Measurements from ENCODE around the gene TIMP1. TPM values are rescaled to one million over a fixed set of nuclear protein-coding genes. Genes with fewer than 3 reads are reported as not detected.

The TIMP1 gene
- polyA plus RNA-seq, 1 donor from 2014 or later: 2.0 TPM

GRCh38 chrX:47556045-47556623, 26.1 kb upstream of the TIMP1 start:
- no peaks in the 10 kb centered on the region for H3K9me2 ChIP-seq (ENCODE audit: insufficient read depth, low read length)
- H3K9me3 ChIP-seq (ENCODE audit: low read length): no peaks in the 10 kb centered on the region
- H2AFZ ChIP-seq (ENCODE audit: low read depth, low read length): no peak overlapping the region
- no peaks in the 10 kb centered on the region for H3K79me2 ChIP-seq (replicated peaks; ENCODE audit: insufficient read depth, low read length)
- TF ChIP-seq RAD21 (conservative IDR thresholded peaks at IDR 0.05) (peak; percentile 9), POLR2AphosphoS5 (IDR thresholded peaks at IDR 0.05) (peak; percentile 67), MXI1 (conservative IDR thresholded peaks at IDR 0.05; ENCODE audit: poor library complexity, severe bottlenecking) (peak; percentile 48), TAF1 (IDR thresholded peaks at IDR 0.05; ENCODE audit: low read depth) (no peak), EP300 (conservative IDR thresholded peaks at IDR 0.05; ENCODE audit: poor library complexity, severe bottlenecking) (no peak)
- H3F3A ChIP-seq (ENCODE audit: insufficient read depth, low read length, poor library complexity, severe bottlenecking): no peaks in the 10 kb centered on the region
- peak overlapping the region; percentile 67 for H3K4me3 ChIP-seq (ENCODE audit: low read length)
- H4K20me1 ChIP-seq (ENCODE audit: insufficient read depth): no peaks in the 10 kb centered on the region
- H3K27ac ChIP-seq (ENCODE audit: low read length): peak overlapping the region; percentile 71
- H3K36me3 ChIP-seq (ENCODE audit: insufficient read depth, low read length): no peaks in the 10 kb centered on the region
- no peaks in the 10 kb centered on the region for H3K27me3 ChIP-seq (ENCODE audit: insufficient read depth, low read depth, low read length)
- H3K4me2 ChIP-seq (ENCODE audit: low read length): peak overlapping the region; percentile 48
- peak overlapping the region; percentile 68 for H3K9ac ChIP-seq (ENCODE audit: low read length)

GRCh38 chrX:47558436-47558835, 23.8 kb upstream of the TIMP1 start:
- H4K20me1 ChIP-seq (ENCODE audit: insufficient read depth): no peaks in the 10 kb centered on the region
- no peak overlapping the region for H3K27ac ChIP-seq (ENCODE audit: low read length)
- no peaks in the 10 kb centered on the region for H3K36me3 ChIP-seq (ENCODE audit: insufficient read depth, low read length)
- H3K4me3 ChIP-seq (ENCODE audit: low read length): no peak overlapping the region
- H3K9ac ChIP-seq (ENCODE audit: low read length): no peak overlapping the region
- H2AFZ ChIP-seq (ENCODE audit: low read depth, low read length): no peak overlapping the region
- no peaks in the 10 kb centered on the region for H3K27me3 ChIP-seq (ENCODE audit: insufficient read depth, low read depth, low read length)
- H3F3A ChIP-seq (ENCODE audit: insufficient read depth, low read length, poor library complexity, severe bottlenecking): no peaks in the 10 kb centered on the region
- H3K79me2 ChIP-seq (replicated peaks; ENCODE audit: insufficient read depth, low read length): peaks cover 7% of the 10 kb centered on the region
- no peak overlapping the region for H3K4me2 ChIP-seq (ENCODE audit: low read length)
- no peaks in the 10 kb centered on the region for H3K9me2 ChIP-seq (ENCODE audit: insufficient read depth, low read length)
- H3K9me3 ChIP-seq (ENCODE audit: low read length): no peaks in the 10 kb centered on the region
- TF ChIP-seq TAF1 (IDR thresholded peaks at IDR 0.05; ENCODE audit: low read depth): no peak
- no peak for TF ChIP-seq POLR2AphosphoS5 (IDR thresholded peaks at IDR 0.05)
- no peak for TF ChIP-seq CTCF (IDR thresholded peaks at IDR 0.05; ENCODE audit: poor library complexity, severe bottlenecking)
- no peak for TF ChIP-seq REST (IDR thresholded peaks at IDR 0.05; ENCODE audit: borderline replicate concordance)
- TF ChIP-seq MXI1 (conservative IDR thresholded peaks at IDR 0.05; ENCODE audit: poor library complexity, severe bottlenecking): no peak
- no peak for TF ChIP-seq EP300 (conservative IDR thresholded peaks at IDR 0.05; ENCODE audit: poor library complexity, severe bottlenecking)
- TF ChIP-seq SMC3 (conservative IDR thresholded peaks at IDR 0.05; ENCODE audit: poor library complexity): no peak
- no peak for TF ChIP-seq RAD21 (conservative IDR thresholded peaks at IDR 0.05)
- TF ChIP-seq EZH2 (IDR thresholded peaks at IDR 0.05; ENCODE audit: borderline replicate concordance, insufficient read depth, low read length, poor library complexity, severe bottlenecking): no peak
